HCT116 (cell line): ENCODE data around the gene PRRX1. TPM values are rescaled to one million over a fixed set of nuclear protein-coding genes. Genes with fewer than 3 reads are reported as not detected.

Experiments used
- ATAC-seq: fragments of 200-7000 bp; cut with Tn5 transposase; 2 replicates; pipeline ENCODE4 v1.9.1; 2020; ENCODE audit warnings: mild to moderate bottlenecking, moderate library complexity
- BruUV-seq: library from RNA; stranded (reverse); fragments of 400-500 nt; replicated peaks from 2 replicates; lab custom pipeline; 2021; lab: Mats Ljungman, UMichigan
- CTCF ChIA-PET: fragments of 300-600 bp; sonication (Branson Sonifier 250); formaldehyde crosslinking; loops from one replicate; lab custom pipeline; 2021; ENCODE audit warnings: antibody characterized with exemption; lab: Charles Lee
- POLR2A ChIA-PET: fragments of 300-600, 350-600 bp; sonication (Branson Sonifier 250); formaldehyde crosslinking; loops from one replicate; lab custom pipeline; 2021; ENCODE audit warnings: antibody characterized with exemption; lab: Charles Lee
- RAD21 ChIA-PET, 2 experiments: fragments of 300-600 bp; sonication (Branson Sonifier 250); formaldehyde crosslinking; loops; one replicate each; lab custom pipeline; 2023; ENCODE audit warnings: low total read pairs in 2 of 2; ENCODE audit not compliant: uncharacterized antibody in 2 of 2, unreplicated experiment in 2 of 2, low non-redundant PET in 1 of 2; lab: Charles Lee
- DNase-seq: peaks from one replicate; pipeline ENCODE4 v3.0.0-alpha.2; 2010; ENCODE audit warnings: low read depth, low spot score
- H2AFZ ChIP-seq: fragments of 200-600 bp; shearing (Covaris generic), sonication (generic); 2 replicates; pipeline ENCODE4 v1.6.1; 2017; ENCODE audit warnings: low read depth, mixed run types, mixed read lengths, antibody characterized with exemption, low read length; ENCODE audit not compliant: poor library complexity, severe bottlenecking
- H3K27ac ChIP-seq: 2 replicates; pipeline ENCODE4 v1.5.1; 2012; ENCODE audit warnings: low read depth, low read length
- H3K27me3 ChIP-seq: fragments of 200-600 bp; sonication (generic); 2 replicates; pipeline ENCODE4 v1.6.1; 2016; ENCODE audit warnings: mixed run types, low read length, mixed read lengths; ENCODE audit not compliant: insufficient read depth
- H3K36me3 ChIP-seq, 2 experiments: fragments of 200-500 bp in 1 of 2; fragments of 200-600 bp in 1 of 2; sonication (Bioruptor generic) in 1 of 2; sonication (generic) in 1 of 2; 2 replicates each; pipeline versions ENCODE4 v1.5.1 to v1.6.1; 2014 to 2016; ENCODE audit warnings: low read length in 2 of 2, inconsistent platforms in 1 of 2, mixed read lengths in 1 of 2, mixed run types in 1 of 2; ENCODE audit not compliant: insufficient read depth in 2 of 2, control insufficient read depth in 1 of 2
- H3K4me1 ChIP-seq, 2 experiments: fragments of 200-600 bp in 1 of 2; sonication (generic) in 1 of 2; 2 replicates each; pipeline versions ENCODE4 v1.5.1 to v1.6.1; 2012 to 2017; ENCODE audit warnings: low read length in 2 of 2, inconsistent platforms in 1 of 2, mild to moderate bottlenecking in 1 of 2, mixed read lengths in 1 of 2, mixed run types in 1 of 2, moderate library complexity in 1 of 2; ENCODE audit not compliant: insufficient read depth in 2 of 2, control insufficient read depth in 1 of 2
- H3K4me2 ChIP-seq: fragments of 200-600 bp; sonication (generic); 2 replicates; pipeline ENCODE4 v1.6.1; 2017; ENCODE audit warnings: mixed run types, low read length, mixed read lengths
- H3K4me3 ChIP-seq, 2 experiments: fragments of 200-600 bp in 1 of 2; sonication (generic) in 1 of 2; replicated peaks in 1 of 2; 2 replicates each; pipeline ENCODE4 v1.5.1; 2011 to 2016; ENCODE audit warnings: low read length in 2 of 2, control low read depth in 1 of 2, low read depth in 1 of 2, mild to moderate bottlenecking in 1 of 2, mixed read lengths in 1 of 2, mixed run types in 1 of 2
- H3K79me2 ChIP-seq: fragments of 200-600 bp; sonication (generic); 2 replicates; pipeline ENCODE4 v1.6.1; 2017; ENCODE audit warnings: mild to moderate bottlenecking, mixed run types, low read length, moderate library complexity, mixed read lengths; ENCODE audit not compliant: insufficient read depth
- H3K9ac ChIP-seq: fragments of 200-600 bp; sonication (generic); 2 replicates; pipeline ENCODE4 v1.6.1; 2016; ENCODE audit warnings: low read length, mixed read lengths
- H3K9me2 ChIP-seq: fragments of 200-600 bp; sonication (generic), shearing (Covaris generic); 2 replicates; pipeline ENCODE4 v1.6.1; 2017; ENCODE audit warnings: mixed run types, mild to moderate bottlenecking, moderate library complexity; ENCODE audit not compliant: insufficient read depth
- H3K9me3 ChIP-seq, 2 experiments: fragments of 200-500 bp in 1 of 2; fragments of 200-600 bp in 1 of 2; sonication (Bioruptor generic) in 1 of 2; sonication (generic) in 1 of 2; 2 replicates each; pipeline ENCODE4 v1.6.1; 2014 to 2017; ENCODE audit warnings: low read length in 2 of 2, mixed read lengths in 2 of 2, inconsistent platforms in 1 of 2, low read depth in 1 of 2, mild to moderate bottlenecking in 1 of 2, mixed run types in 1 of 2, moderate library complexity in 1 of 2; ENCODE audit not compliant: control insufficient read depth in 1 of 2, insufficient read depth in 1 of 2
- H4K20me1 ChIP-seq: fragments of 200-600 bp; sonication (generic), shearing (Covaris generic); 2 replicates; pipeline ENCODE4 v1.6.1; 2017; ENCODE audit warnings: mixed run types, mild to moderate bottlenecking, moderate library complexity; ENCODE audit not compliant: insufficient read depth
- CBX3 ChIP-seq: IDR thresholded peaks from 2 replicates; pipeline ENCODE4 v1.6.1; 2012; ENCODE audit warnings: low read depth
- CTCF ChIP-seq, 3 experiments: fragments of 200-600 bp in 1 of 3; sonication (generic) in 1 of 3; IDR thresholded peaks in 2 of 3; conservative IDR thresholded peaks in 1 of 3; 2 replicates each; pipeline ENCODE4 v1.5.1; 2012 to 2017; ENCODE audit warnings: low read depth in 2 of 3, low read length in 2 of 3, antibody characterized with exemption in 1 of 3, borderline replicate concordance in 1 of 3, control low read depth in 1 of 3, mild to moderate bottlenecking in 1 of 3, mixed read lengths in 1 of 3, mixed run types in 1 of 3, moderate library complexity in 1 of 3; ENCODE audit not compliant: insufficient read depth in 1 of 3
- EGR1 ChIP-seq: IDR thresholded peaks from 2 replicates; pipeline ENCODE4 v1.6.1; 2012; ENCODE audit warnings: low read depth
- ELF1 ChIP-seq: IDR thresholded peaks from 2 replicates; pipeline ENCODE4 v1.6.1; 2012; ENCODE audit warnings: low read depth, borderline replicate concordance
- EZH2 ChIP-seq: fragments of 200-600 bp; sonication (generic); IDR thresholded peaks from 2 replicates; pipeline ENCODE4 v1.6.1; 2017; ENCODE audit warnings: antibody characterized with exemption, mixed run types
- EZH2phosphoT487 ChIP-seq: fragments of 200-600 bp; IDR thresholded peaks from 2 replicates; pipeline ENCODE4 v1.6.1; 2018; ENCODE audit warnings: antibody characterized with exemption, borderline replicate concordance
- FOSL1 ChIP-seq: IDR thresholded peaks from 2 replicates; pipeline ENCODE4 v1.6.1; 2012; ENCODE audit warnings: low read depth
- POLR2A ChIP-seq: IDR thresholded peaks from 2 replicates; pipeline ENCODE4 v1.7.0; 2011; ENCODE audit warnings: borderline replicate concordance; ENCODE audit not compliant: insufficient read depth, insufficient read length; ENCODE audit errors: extremely low read depth
- POLR2AphosphoS5 ChIP-seq: IDR thresholded peaks from 2 replicates; pipeline ENCODE4 v1.6.1; 2011; ENCODE audit warnings: mild to moderate bottlenecking, low read depth, low read length, moderate library complexity
- RAD21 ChIP-seq: IDR thresholded peaks from 2 replicates; pipeline ENCODE4 v1.6.1; 2012; ENCODE audit warnings: low read depth, mild to moderate bottlenecking
- SP1 ChIP-seq: IDR thresholded peaks from 2 replicates; pipeline ENCODE4 v1.6.1; 2012; ENCODE audit warnings: low read depth
- SRF ChIP-seq: IDR thresholded peaks from 2 replicates; pipeline ENCODE4 v1.6.1; 2012; ENCODE audit warnings: low read depth
- TCF7L2 ChIP-seq: IDR thresholded peaks from 2 replicates; pipeline ENCODE4 v1.7.0; 2011; ENCODE audit warnings: borderline replicate concordance, inconsistent platforms; ENCODE audit not compliant: insufficient read depth, insufficient read length; ENCODE audit errors: extremely low read depth
- YY1 ChIP-seq: IDR thresholded peaks from 2 replicates; pipeline ENCODE4 v1.6.1; 2011; ENCODE audit warnings: low read length, low read depth, moderate library complexity, mild to moderate bottlenecking; ENCODE audit not compliant: insufficient replicate concordance; ENCODE audit errors: extremely low read depth
- ZFX ChIP-seq: fragments of 450-650 bp; IDR thresholded peaks from 2 replicates; pipeline ENCODE4 v1.6.1; 2017
- ZNF274 ChIP-seq: fragments of 200-500 bp; sonication (Bioruptor generic); IDR thresholded peaks from 2 replicates; pipeline ENCODE4 v1.6.1; 2014; ENCODE audit warnings: mild to moderate bottlenecking, low read depth, low read length, inconsistent platforms
- intact Hi-C: fragments of 100-400 bp; cut with micrococcal nuclease; formaldehyde crosslinking; loops from 2 replicates; pipeline ENCODE4 v1.10.0; 2022
- total RNA-seq: library from RNA; stranded (reverse); gene quantifications from one replicate; pipeline ENCODE4 v1.2.1, GENCODE V29; 2021; ENCODE audit not compliant: unreplicated experiment
- TF ChIP-seq, protein P1 (sequence below): IDR thresholded peaks from 2 replicates; pipeline ENCODE4 v1.6.1; 2012

The PRRX1 gene
- total RNA-seq, 1 experiment from 2014 or later, result 0.37 TPM

- no peaks in the 10 kb centered on the region for H3K9me3 ChIP-seq
- intact Hi-C loops, result no loop called here
- H3K4me3 ChIP-seq, result no peak overlapping the region
- no peaks in the 10 kb centered on the region for H3K79me2 ChIP-seq
- no peaks in the 10 kb centered on the region for H3K36me3 ChIP-seq
- H3K4me1 ChIP-seq, result no peaks in the 10 kb centered on the region
- ChIA-PET RAD21 (no interaction called here), POLR2A (no interaction called here), CTCF (no interaction called here)
- no peaks in the 10 kb centered on the region for H4K20me1 ChIP-seq
- no peak overlapping the region for H3K4me2 ChIP-seq
- ATAC-seq, result no peak
- DNase-seq, result no peak
- no peak overlapping the region for H2AFZ ChIP-seq
- TF ChIP-seq ELF1, result no peak
- TF ChIP-seq SP1, result no peak
- TF ChIP-seq POLR2A, result no peak
- TF ChIP-seq EGR1, result no peak
- no peak for TF ChIP-seq EZH2phosphoT487
- TF ChIP-seq SRF, result no peak
- TF ChIP-seq CBX3, result no peak
- no peak for TF ChIP-seq POLR2AphosphoS5
- no peak for TF ChIP-seq EZH2
- no peak for TF ChIP-seq ZFX
- H3K9ac ChIP-seq, result no peak overlapping the region
- H3K9me2 ChIP-seq, result no peaks in the 10 kb centered on the region
- H3K27ac ChIP-seq, result no peak overlapping the region
- H3K27me3 ChIP-seq, result no peaks in the 10 kb centered on the region
- no TSS peak for BruUV-seq
These were observed 57.7 kb downstream of the PRRX1 start for GRCh38 chr1:170721621-170722020.

GRCh38 chr1:170723518-170723917, 59.6 kb downstream of the PRRX1 start:
- CTCF ChIA-PET, result no interaction called here
- H3K79me2 ChIP-seq, result no peaks in the 10 kb centered on the region
- H3K4me1 ChIP-seq, result no peaks in the 10 kb centered on the region
- no peak overlapping the region for H3K27ac ChIP-seq
- no peak overlapping the region for H2AFZ ChIP-seq
- H3K27me3 ChIP-seq, result no peaks in the 10 kb centered on the region
- POLR2A ChIA-PET, result no interaction called here
- no peaks in the 10 kb centered on the region for H3K36me3 ChIP-seq
- no peak overlapping the region for H3K4me2 ChIP-seq
- no peaks in the 10 kb centered on the region for H3K9me2 ChIP-seq
- no peaks in the 10 kb centered on the region for H3K9me3 ChIP-seq
- DNase-seq (no peak), ATAC-seq (no peak)
- intact Hi-C loops, result no loop called here
- no peak overlapping the region for H3K4me3 ChIP-seq
- no TSS peak for BruUV-seq
- RAD21 ChIA-PET, result no interaction called here
- no peaks in the 10 kb centered on the region for H4K20me1 ChIP-seq
- no peak overlapping the region for H3K9ac ChIP-seq
- no peak for TF ChIP-seq TCF7L2
- TF ChIP-seq ELF1, result no peak
- no peak for TF ChIP-seq FOSL1
- TF ChIP-seq EZH2phosphoT487, result no peak
- TF ChIP-seq RAD21, result no peak
- TF ChIP-seq CBX3, result no peak
- no peak for TF ChIP-seq EGR1
- TF ChIP-seq, protein P1, sequence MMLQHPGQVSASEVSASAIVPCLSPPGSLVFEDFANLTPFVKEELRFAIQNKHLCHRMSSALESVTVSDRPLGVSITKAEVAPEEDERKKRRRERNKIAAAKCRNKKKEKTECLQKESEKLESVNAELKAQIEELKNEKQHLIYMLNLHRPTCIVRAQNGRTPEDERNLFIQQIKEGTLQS, result no peak
- TF ChIP-seq POLR2AphosphoS5, result no peak
- no peak for TF ChIP-seq CTCF (IDR thresholded peaks at IDR 0.05 in 2 of 3, conservative IDR thresholded peaks at IDR 0.05 in 1 of 3; ENCODE audit: borderline replicate concordance in 1 of 3, insufficient read depth in 1 of 3, low read depth in 2 of 3, low read length in 2 of 3)
- TF ChIP-seq ZNF274, result no peak
- no peak for TF ChIP-seq ZFX
- no peak for TF ChIP-seq SRF
- TF ChIP-seq YY1, result no peak
- no peak for TF ChIP-seq POLR2A
